MCF 10A (cell line): ENCODE data around the gene DIS3L. TPM values are rescaled to one million over a fixed set of nuclear protein-coding genes. Genes with fewer than 3 reads are reported as not detected.
A peak's percentile ranks its signal among the peaks of the same experiment; 100 is the strongest.

Source experiments
- BruUV-seq: library from RNA; stranded (reverse); fragments of 400-500 nt; replicated peaks from 2 replicates; lab custom pipeline; 2021; lab: Mats Ljungman, UMichigan
- CTCF ChIA-PET: fragments of 300-600 bp; sonication (Branson Sonifier 250); formaldehyde crosslinking; extraction: SDS; loops from one replicate; lab custom pipeline; 2021; ENCODE audit warnings: antibody characterized with exemption, inconsistent platforms; lab: Yijun Ruan, JAX
- POLR2A ChIA-PET: fragments of 300-600, 350-650 bp; sonication (Branson Sonifier 250); formaldehyde crosslinking; extraction: SDS; loops from one replicate; lab custom pipeline; 2020; ENCODE audit warnings: antibody characterized with exemption, inconsistent platforms; lab: Yijun Ruan, JAX
- DNase-seq: peaks from one replicate; pipeline ENCODE4 v3.0.0-alpha.2; 2018; ENCODE audit not compliant: unreplicated experiment
- H3K27ac Mint-ChIP-seq: one replicate; pipeline ENCODE4 v1.8.0; 2022; ENCODE audit warnings: mild to moderate bottlenecking, low read depth, mixed read lengths; ENCODE audit not compliant: unreplicated experiment
- H3K27me3 Mint-ChIP-seq: one replicate; pipeline ENCODE4 v1.8.0; 2022; ENCODE audit warnings: mixed read lengths; ENCODE audit not compliant: insufficient read depth, unreplicated experiment
- H3K36me3 Mint-ChIP-seq: one replicate; pipeline ENCODE4 v1.8.0; 2022; ENCODE audit warnings: mild to moderate bottlenecking, moderate library complexity, mixed read lengths; ENCODE audit not compliant: insufficient read depth, unreplicated experiment
- H3K4me1 Mint-ChIP-seq: one replicate; pipeline ENCODE4 v1.8.0; 2022; ENCODE audit warnings: mixed read lengths; ENCODE audit not compliant: insufficient read depth, unreplicated experiment
- H3K4me3 Mint-ChIP-seq: one replicate; pipeline ENCODE4 v1.8.0; 2022; ENCODE audit warnings: mild to moderate bottlenecking, moderate library complexity, mixed read lengths; ENCODE audit not compliant: unreplicated experiment
- H3K9me3 Mint-ChIP-seq: one replicate; pipeline ENCODE4 v1.8.0; 2022; ENCODE audit warnings: mixed read lengths; ENCODE audit not compliant: unreplicated experiment
- CTCF ChIP-seq: fragments of 200-600 bp; IDR thresholded peaks from one replicate; pipeline ENCODE4 v1.8.0; 2022; ENCODE audit warnings: antibody characterized with exemption, mild to moderate bottlenecking; ENCODE audit not compliant: unreplicated experiment
- intact Hi-C: fragments of 100-400 bp; cut with micrococcal nuclease; formaldehyde crosslinking; loops from 2 replicates; pipeline ENCODE4 v1.14.1; 2022
- total RNA-seq: library from RNA; stranded (reverse); gene quantifications from 2 replicates; pipeline ENCODE4 v1.2.3, GENCODE V29; 2022

DIS3L gene
- total RNA-seq, 1 experiment from 2014 or later = 42.8 TPM

GRCh38 chr15:66253418-66254088 is 39.8 kb upstream of the DIS3L start, which contains the start of gene MEGF11:
Gene MEGF11, minus strand, starts transcription at chr15:66253750. Its CDS starts 125,347 bp downstream, at chr15:66128403.
- no TSS peak for BruUV-seq
- H3K36me3 Mint-ChIP-seq = no peaks in the 10 kb centered on the region
- TF ChIP-seq CTCF = no peak
- peaks cover 68% of the 10 kb centered on the region for H3K27me3 Mint-ChIP-seq
- H3K4me1 Mint-ChIP-seq = peaks cover 6% of the 10 kb centered on the region
- H3K9me3 Mint-ChIP-seq = no peaks in the 10 kb centered on the region
- POLR2A ChIA-PET = no interaction called here
- H3K27ac Mint-ChIP-seq = no peak within 1 kb of the TSS
- CTCF ChIA-PET = no interaction called here
- intact Hi-C loops = no loop called here
- DNase-seq = no peak
- peak within 1 kb of the TSS; percentile 72 for H3K4me3 Mint-ChIP-seq

DNA sequence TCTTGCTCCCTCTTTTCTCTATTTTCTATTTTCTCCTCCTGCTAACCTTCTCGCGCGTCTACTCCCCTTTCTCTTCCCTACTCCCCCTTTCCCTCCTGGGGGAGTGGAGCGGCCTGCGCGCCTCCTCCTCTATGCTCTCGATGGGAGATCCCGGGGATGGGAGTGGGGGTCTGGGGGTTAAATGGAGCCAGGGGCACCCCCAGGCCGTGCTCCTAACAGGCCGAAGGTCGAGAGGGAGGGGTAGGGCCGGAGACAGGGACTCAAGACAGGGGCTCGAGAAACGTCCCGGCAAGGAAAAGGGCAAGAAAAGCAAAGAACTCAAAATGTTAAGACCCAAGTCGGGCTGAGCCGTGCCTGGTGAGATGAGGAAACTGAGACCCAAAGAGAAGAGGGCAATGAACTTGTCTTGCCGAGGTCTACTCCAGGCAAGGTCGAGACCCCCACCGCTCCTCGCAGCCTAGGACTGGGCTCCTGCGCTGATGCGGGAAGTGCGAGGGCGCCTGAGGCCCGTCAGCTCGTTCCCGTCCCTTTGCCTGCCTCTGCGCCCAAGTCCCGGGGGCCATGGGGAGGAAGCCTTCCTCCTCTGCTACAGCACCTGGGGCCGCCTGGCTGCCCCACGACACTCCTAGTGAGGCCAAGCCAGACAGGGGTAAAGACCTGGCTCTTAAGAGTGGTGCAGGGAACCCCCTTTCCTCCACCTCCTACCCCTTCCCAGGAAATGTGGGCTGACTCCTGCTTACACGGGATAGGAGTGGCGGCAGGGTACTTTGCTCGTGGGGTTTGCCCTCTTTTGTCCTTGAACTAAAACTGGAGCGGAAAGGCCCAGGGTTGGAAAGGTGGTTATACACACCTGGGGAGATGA is 39.0 kb upstream of the DIS3L start:
- DNase-seq = no peak
- H3K4me1 Mint-ChIP-seq = peaks cover 6% of the 10 kb centered on the region
- H3K9me3 Mint-ChIP-seq = no peaks in the 10 kb centered on the region
- peak overlapping the region; percentile 72 for H3K4me3 Mint-ChIP-seq
- ChIA-PET CTCF (no interaction called here), POLR2A (no interaction called here)
- TF ChIP-seq CTCF = no peak
- no peaks in the 10 kb centered on the region for H3K36me3 Mint-ChIP-seq
- BruUV-seq = no TSS peak
- H3K27me3 Mint-ChIP-seq = peaks cover 61% of the 10 kb centered on the region
- H3K27ac Mint-ChIP-seq = no peak overlapping the region
- intact Hi-C loops = no loop called here

DNA sequence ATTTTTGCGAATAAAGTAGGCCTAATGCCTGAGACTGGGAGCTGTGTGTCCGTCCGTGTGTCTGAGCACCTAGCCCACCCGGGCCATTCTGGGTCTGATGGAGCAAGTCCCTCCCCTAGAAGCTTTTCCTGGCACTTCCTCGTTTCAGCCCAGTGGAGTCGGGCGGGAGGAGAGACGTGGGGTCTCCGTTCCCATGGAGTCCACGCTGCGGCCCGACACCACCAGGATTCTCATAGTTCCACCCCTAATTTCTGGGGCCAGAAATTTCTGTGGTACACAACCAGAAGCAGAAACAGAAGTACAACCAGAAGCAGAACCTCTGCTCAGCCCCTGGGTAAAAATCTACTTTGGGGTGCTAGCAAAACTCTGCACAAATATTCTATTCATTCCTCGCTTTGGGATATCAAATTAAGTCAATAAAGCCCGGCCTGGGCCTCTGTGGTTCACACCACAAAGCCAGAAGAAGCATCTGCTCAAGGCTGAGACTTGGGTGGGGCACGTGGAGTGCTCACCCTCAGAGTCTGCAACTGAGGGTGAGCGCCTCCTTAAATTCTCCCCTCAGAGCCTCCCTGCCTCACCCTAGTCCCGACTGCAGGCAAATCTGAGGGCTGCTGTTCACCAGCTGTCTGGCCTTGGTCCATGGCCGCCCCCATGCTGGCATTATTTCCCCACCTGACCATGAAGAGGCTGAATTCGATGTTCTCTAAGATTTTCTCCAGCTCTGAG is 38.3 kb upstream of the DIS3L start:
- intact Hi-C loops = no loop called here
- Mint-ChIP-seq H3K27ac (no peak overlapping the region), H3K9me3 (no peaks in the 10 kb centered on the region), H3K36me3 (no peaks in the 10 kb centered on the region), H3K4me3 (no peak overlapping the region), H3K4me1 (peaks cover 6% of the 10 kb centered on the region), H3K27me3 (peaks cover 61% of the 10 kb centered on the region)
- DNase-seq = no peak
- ChIA-PET CTCF (no interaction called here), POLR2A (no interaction called here)
- BruUV-seq = no TSS peak
- no peak for TF ChIP-seq CTCF

GRCh38 chr15:66256692-66257091 is 36.7 kb upstream of the DIS3L start:
- no peak for TF ChIP-seq CTCF
- ChIA-PET POLR2A (no interaction called here), CTCF (interaction anchor here (0.7 kb wide), 2 partner anchors 23 to 106 kb away, joined by 3 to 4 read pairs; no protein-coding TSS in a partner anchor)
- H3K4me3 Mint-ChIP-seq = no peak overlapping the region
- no peak for DNase-seq
- no peaks in the 10 kb centered on the region for H3K9me3 Mint-ChIP-seq
- no peaks in the 10 kb centered on the region for H3K36me3 Mint-ChIP-seq
- peaks cover 55% of the 10 kb centered on the region for H3K27me3 Mint-ChIP-seq
- H3K27ac Mint-ChIP-seq = no peak overlapping the region
- intact Hi-C loops = no loop called here
- no TSS peak for BruUV-seq
- H3K4me1 Mint-ChIP-seq = peaks cover 6% of the 10 kb centered on the region
